Measurements from ENCODE around the gene PKD2.

DNA sequence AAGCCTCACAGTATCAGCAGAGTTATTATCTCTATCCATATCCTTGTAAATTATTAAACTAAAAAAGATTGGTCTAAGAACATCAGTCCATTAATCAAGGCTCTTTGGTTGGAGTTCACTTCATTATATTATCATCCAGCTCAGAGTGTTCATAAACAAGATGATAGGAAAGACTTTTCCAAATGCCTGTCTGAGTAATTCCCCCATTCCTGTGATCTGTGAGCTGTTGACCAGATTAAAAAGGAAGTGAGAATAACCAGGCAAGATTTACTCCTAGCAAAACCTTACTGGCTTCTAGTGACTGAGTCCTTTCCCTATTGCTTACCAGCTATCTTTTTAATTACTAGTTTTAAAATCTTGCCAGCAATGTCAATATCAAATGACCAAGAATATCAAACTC lies 14.9 kb downstream of the PKD2 start:
- TF ChIP-seq, protein P1, sequence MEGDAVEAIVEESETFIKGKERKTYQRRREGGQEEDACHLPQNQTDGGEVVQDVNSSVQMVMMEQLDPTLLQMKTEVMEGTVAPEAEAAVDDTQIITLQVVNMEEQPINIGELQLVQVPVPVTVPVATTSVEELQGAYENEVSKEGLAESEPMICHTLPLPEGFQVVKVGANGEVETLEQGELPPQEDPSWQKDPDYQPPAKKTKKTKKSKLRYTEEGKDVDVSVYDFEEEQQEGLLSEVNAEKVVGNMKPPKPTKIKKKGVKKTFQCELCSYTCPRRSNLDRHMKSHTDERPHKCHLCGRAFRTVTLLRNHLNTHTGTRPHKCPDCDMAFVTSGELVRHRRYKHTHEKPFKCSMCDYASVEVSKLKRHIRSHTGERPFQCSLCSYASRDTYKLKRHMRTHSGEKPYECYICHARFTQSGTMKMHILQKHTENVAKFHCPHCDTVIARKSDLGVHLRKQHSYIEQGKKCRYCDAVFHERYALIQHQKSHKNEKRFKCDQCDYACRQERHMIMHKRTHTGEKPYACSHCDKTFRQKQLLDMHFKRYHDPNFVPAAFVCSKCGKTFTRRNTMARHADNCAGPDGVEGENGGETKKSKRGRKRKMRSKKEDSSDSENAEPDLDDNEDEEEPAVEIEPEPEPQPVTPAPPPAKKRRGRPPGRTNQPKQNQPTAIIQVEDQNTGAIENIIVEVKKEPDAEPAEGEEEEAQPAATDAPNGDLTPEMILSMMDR (IDR thresholded peaks at IDR 0.05): no peak
- no peak for TF ChIP-seq POLR2A (IDR thresholded peaks at IDR 0.05)
- no peak for TF ChIP-seq POLR2AphosphoS5 (IDR thresholded peaks at IDR 0.05; ENCODE audit: insufficient read depth in 1 of 2, low read depth in 1 of 2)

Measured in vagina (tissue), 2 donors.